PC-9 (cell line): ENCODE measurements around the gene FPGS. TPM values are rescaled to one million over a fixed set of nuclear protein-coding genes. Genes with fewer than 3 reads are reported as not detected.
A peak's percentile ranks its signal among the peaks of the same experiment; 100 is the strongest.

Experiments
- BruUV-seq: library from RNA; stranded (reverse); fragments of 400-500 nt; replicated peaks from 2 replicates; lab custom pipeline; 2021; lab: Mats Ljungman, UMichigan
- CTCF ChIA-PET: fragments of 300-600 bp; sonication (Branson Sonifier 250); formaldehyde crosslinking; loops from one replicate; lab custom pipeline; 2022; ENCODE audit warnings: antibody characterized with exemption; lab: Charles Lee
- POLR2A ChIA-PET: fragments of 300-600 bp; sonication (Branson Sonifier 250); formaldehyde crosslinking; loops from one replicate; lab custom pipeline; 2022; ENCODE audit warnings: antibody characterized with exemption; ENCODE audit not compliant: unreplicated experiment; lab: Charles Lee
- DNase-seq, 2 experiments: peaks; one replicate each; pipeline versions ENCODE4 v3.0.0 to v3.0.0-alpha.2; 2015 to 2022; ENCODE audit warnings: mixed read lengths in 1 of 2
- H2AFZ ChIP-seq: fragments of 200-600 bp; sonication (generic); 2 replicates; pipeline ENCODE4 v1.8.1; 2017; ENCODE audit warnings: antibody characterized with exemption
- H3F3A ChIP-seq: fragments of 200-600 bp; sonication (generic); 2 replicates; pipeline ENCODE4 v1.8.1; 2017; ENCODE audit warnings: antibody characterized with exemption, mild to moderate bottlenecking, low read depth; ENCODE audit not compliant: insufficient read depth
- H3K27ac ChIP-seq: fragments of 200-600 bp; sonication (generic); 2 replicates; pipeline ENCODE4 v1.6.1; 2016; ENCODE audit warnings: mixed run types
- H3K27me3 ChIP-seq: fragments of 200-600 bp; sonication (generic); 2 replicates; pipeline ENCODE4 v1.6.1; 2016; ENCODE audit warnings: low read depth, mixed run types; ENCODE audit not compliant: insufficient read depth
- H3K36me3 ChIP-seq: fragments of 200-600 bp; sonication (generic); 2 replicates; pipeline ENCODE4 v1.6.1; 2016; ENCODE audit warnings: low read depth, mixed run types
- H3K4me1 ChIP-seq: fragments of 200-600 bp; sonication (generic); replicated peaks from 2 replicates; pipeline ENCODE4 v1.6.1; 2016; ENCODE audit warnings: mixed run types; ENCODE audit not compliant: insufficient read depth
- H3K4me2 ChIP-seq: fragments of 200-600 bp; sonication (generic); 2 replicates; pipeline ENCODE4 v1.6.1; 2017; ENCODE audit warnings: mixed run types
- H3K4me3 ChIP-seq: fragments of 200-600 bp; sonication (generic); 2 replicates; pipeline ENCODE4 v1.6.1; 2016; ENCODE audit warnings: mixed run types
- H3K79me2 ChIP-seq: fragments of 200-600 bp; sonication (generic); 2 replicates; pipeline ENCODE4 v1.6.1; 2017; ENCODE audit warnings: low read depth, mixed run types
- H3K9me2 ChIP-seq: fragments of 200-600 bp; sonication (generic); 2 replicates; pipeline ENCODE4 v1.8.1; 2017; ENCODE audit warnings: mild to moderate bottlenecking; ENCODE audit not compliant: insufficient read depth
- H3K9me3 ChIP-seq: fragments of 200-600 bp; sonication (generic); 2 replicates; pipeline ENCODE4 v1.8.1; 2016; ENCODE audit warnings: low read depth; ENCODE audit not compliant: insufficient read depth
- H4K20me1 ChIP-seq: fragments of 200-600 bp; sonication (generic); 2 replicates; pipeline ENCODE4 v1.8.1; 2017; ENCODE audit not compliant: insufficient read depth
- EZH2 ChIP-seq: fragments of 200-600 bp; sonication (generic); IDR thresholded peaks from 2 replicates; pipeline ENCODE4 v1.8.0; 2017; ENCODE audit warnings: antibody characterized with exemption, low read depth
- intact Hi-C: fragments of 100-400 bp; cut with micrococcal nuclease; formaldehyde crosslinking; loops from one replicate; pipeline ENCODE4 v1.10.0; 2022; ENCODE audit not compliant: unreplicated experiment
- total RNA-seq: library from RNA; stranded (reverse); gene quantifications from 2 replicates; pipeline ENCODE4 v1.2.3, GENCODE V29; 2021
- TF ChIP-seq, protein P1 (sequence below): fragments of 200-600 bp; sonication (generic); conservative IDR thresholded peaks from 2 replicates; pipeline ENCODE4 v1.6.1; 2017; ENCODE audit warnings: mixed run types, antibody characterized with exemption, mild to moderate bottlenecking, moderate library complexity

Gene FPGS
- total RNA-seq, 1 experiment from 2014 or later, result 152 TPM

GRCh38 chr9:127850286-127850830 is 47.7 kb downstream of the FPGS start:
- H3K9me2 ChIP-seq, result no peaks in the 10 kb centered on the region
- DNase-seq, result no peak
- BruUV-seq, result no TSS peak
- ChIA-PET CTCF (no interaction called here), POLR2A (no interaction called here)
- H3K4me1 ChIP-seq, result peaks cover 16% of the 10 kb centered on the region
- no peaks in the 10 kb centered on the region for H3K27me3 ChIP-seq
- no peaks in the 10 kb centered on the region for H4K20me1 ChIP-seq
- intact Hi-C loops, result no loop called here
- no peak overlapping the region for H3K27ac ChIP-seq
- H3F3A ChIP-seq, result peaks cover 5% of the 10 kb centered on the region; the same call in 1 of the 2 replicates
- TF ChIP-seq EZH2, result no peak
- TF ChIP-seq, protein P1, sequence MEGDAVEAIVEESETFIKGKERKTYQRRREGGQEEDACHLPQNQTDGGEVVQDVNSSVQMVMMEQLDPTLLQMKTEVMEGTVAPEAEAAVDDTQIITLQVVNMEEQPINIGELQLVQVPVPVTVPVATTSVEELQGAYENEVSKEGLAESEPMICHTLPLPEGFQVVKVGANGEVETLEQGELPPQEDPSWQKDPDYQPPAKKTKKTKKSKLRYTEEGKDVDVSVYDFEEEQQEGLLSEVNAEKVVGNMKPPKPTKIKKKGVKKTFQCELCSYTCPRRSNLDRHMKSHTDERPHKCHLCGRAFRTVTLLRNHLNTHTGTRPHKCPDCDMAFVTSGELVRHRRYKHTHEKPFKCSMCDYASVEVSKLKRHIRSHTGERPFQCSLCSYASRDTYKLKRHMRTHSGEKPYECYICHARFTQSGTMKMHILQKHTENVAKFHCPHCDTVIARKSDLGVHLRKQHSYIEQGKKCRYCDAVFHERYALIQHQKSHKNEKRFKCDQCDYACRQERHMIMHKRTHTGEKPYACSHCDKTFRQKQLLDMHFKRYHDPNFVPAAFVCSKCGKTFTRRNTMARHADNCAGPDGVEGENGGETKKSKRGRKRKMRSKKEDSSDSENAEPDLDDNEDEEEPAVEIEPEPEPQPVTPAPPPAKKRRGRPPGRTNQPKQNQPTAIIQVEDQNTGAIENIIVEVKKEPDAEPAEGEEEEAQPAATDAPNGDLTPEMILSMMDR, result no peak
- peaks cover 18% of the 10 kb centered on the region for H3K9me3 ChIP-seq
- no peak overlapping the region for H2AFZ ChIP-seq
- H3K79me2 ChIP-seq, result no peaks in the 10 kb centered on the region
- H3K4me2 ChIP-seq, result no peak overlapping the region
- H3K36me3 ChIP-seq, result peaks cover 5% of the 10 kb centered on the region; the same call in 1 of the 2 replicates
- no peak overlapping the region for H3K4me3 ChIP-seq

DNA sequence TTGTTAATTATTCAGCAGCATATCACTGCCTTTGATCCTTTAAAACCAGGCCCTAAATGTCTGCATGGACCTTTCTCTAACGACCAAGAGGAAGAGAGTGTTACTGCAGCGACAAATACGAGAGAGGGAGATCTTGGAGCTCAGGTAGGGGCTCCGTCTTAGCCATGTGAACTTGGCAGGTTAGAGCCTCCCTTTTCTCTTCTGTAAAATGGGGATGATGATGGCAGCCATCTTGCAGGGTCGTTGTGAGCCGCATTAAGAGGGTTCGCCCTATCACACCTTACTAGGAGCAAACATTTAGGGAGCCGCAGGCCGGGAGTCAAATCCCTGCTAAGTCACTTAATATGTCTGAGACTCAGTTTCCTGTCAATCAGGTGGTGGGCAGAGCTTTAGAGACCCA is 50.1 kb downstream of the FPGS start:
- Histone ChIP-seq H3K27ac (no peak overlapping the region), H3K9me3 (peaks cover 18% of the 10 kb centered on the region), H3K79me2 (no peaks in the 10 kb centered on the region), H4K20me1 (no peaks in the 10 kb centered on the region), H3K27me3 (no peaks in the 10 kb centered on the region), H3K4me3 (no peak overlapping the region), H3K4me1 (peaks cover 16% of the 10 kb centered on the region), H2AFZ (no peak overlapping the region), H3K9me2 (no peaks in the 10 kb centered on the region), H3K36me3 (peaks cover 5% of the 10 kb centered on the region; the same call in 1 of the 2 replicates), H3F3A (peaks cover 5% of the 10 kb centered on the region; the same call in 1 of the 2 replicates), H3K4me2 (peak overlapping the region; percentile 81; the same call in 1 of the 2 replicates)
- ChIA-PET CTCF (no interaction called here), POLR2A (no interaction called here)
- DNase-seq, result no peak
- no peak for TF ChIP-seq EZH2
- TF ChIP-seq, protein P1, result no peak
- BruUV-seq, result no TSS peak
- intact Hi-C loops, result no loop called here

GRCh38 chr9:127853312-127854183 is 50.9 kb downstream of the FPGS start:
- intact Hi-C loops, result loop anchor here (1.0 to 2.0 kb wide), 2 partner anchors 15 to 50 kb away; no protein-coding TSS in a partner anchor
- no peaks in the 10 kb centered on the region for H3K79me2 ChIP-seq
- H3K36me3 ChIP-seq, result peaks cover 5% of the 10 kb centered on the region; the same call in 1 of the 2 replicates
- peaks cover 5% of the 10 kb centered on the region; the same call in 1 of the 2 replicates for H3F3A ChIP-seq
- peak overlapping the region; percentile 54 for H3K4me3 ChIP-seq
- H3K9me2 ChIP-seq, result no peaks in the 10 kb centered on the region
- POLR2A ChIA-PET, result interaction anchor here (0.6 kb wide), 3 partner anchors 48 to 63 kb away, joined by 4 to 9 read pairs (median 6); no protein-coding TSS in a partner anchor
- H3K4me2 ChIP-seq, result peak overlapping the region; percentile 81
- peaks cover 16% of the 10 kb centered on the region for H3K4me1 ChIP-seq
- no peaks in the 10 kb centered on the region for H3K27me3 ChIP-seq
- BruUV-seq, result no TSS peak
- H3K27ac ChIP-seq, result no peak overlapping the region
- peak in 1 of 2 experiments; percentile 39 for DNase-seq
- peaks cover 16% of the 10 kb centered on the region for H3K9me3 ChIP-seq
- CTCF ChIA-PET, result interaction anchor here (0.6 to 1.6 kb wide), 4 partner anchors 16 to 68 kb away, joined by 3 to 6 read pairs (median 4); partner anchors contain the start of gene CDK9
- peak overlapping the region; percentile 76 for H2AFZ ChIP-seq
- no peaks in the 10 kb centered on the region for H4K20me1 ChIP-seq
- TF ChIP-seq, protein P1, result no peak
- no peak for TF ChIP-seq EZH2
